K562 (cell line): ENCODE results near the gene MFN1. TPM values are rescaled to one million over a fixed set of nuclear protein-coding genes. Genes with fewer than 3 reads are reported as not detected.
A peak's percentile ranks its signal among the peaks of the same experiment; 100 is the strongest.

Experiments used
- CBFA2T3 ChIP-seq: fragments of 450-650 bp; IDR thresholded peaks from 2 replicates; pipeline ENCODE4 v1.6.1; 2017
- CBX2 ChIP-seq: fragments of 200-600 bp; sonication (generic); IDR thresholded peaks from one replicate; pipeline ENCODE4 v1.6.1; 2012; ENCODE audit warnings: mild to moderate bottlenecking, low read length, inconsistent platforms; ENCODE audit not compliant: insufficient read depth, poor library complexity, severe bottlenecking
- CHAMP1 ChIP-seq: fragments of 450-650 bp; IDR thresholded peaks from 2 replicates; pipeline ENCODE4 v1.6.1; 2016; ENCODE audit warnings: mild to moderate bottlenecking
- ELF4 ChIP-seq: fragments of 450-650 bp; formaldehyde crosslinking; IDR thresholded peaks from 2 replicates; pipeline ENCODE4 v1.4.0; 2022; ENCODE audit warnings: missing genetic modification characterization
- ERF ChIP-seq: fragments of 450-650 bp; formaldehyde crosslinking; IDR thresholded peaks from 2 replicates; pipeline ENCODE4 v1.4.0; 2020; ENCODE audit warnings: mild to moderate bottlenecking, mixed read lengths
- ETS2 ChIP-seq: IDR thresholded peaks from 2 replicates; pipeline ENCODE4 v1.6.1; 2016; ENCODE audit warnings: borderline replicate concordance, missing genetic modification characterization, mild to moderate bottlenecking, moderate library complexity, missing compliant biosample characterization; ENCODE audit not compliant: poor library complexity, severe bottlenecking
- FOXP1 ChIP-seq: sonication (generic); formaldehyde crosslinking; IDR thresholded peaks from 2 replicates; pipeline ENCODE4 v1.8.0; 2022; ENCODE audit warnings: mild to moderate bottlenecking, missing genetic modification reagents
- MAFF ChIP-seq: IDR thresholded peaks from 2 replicates; pipeline ENCODE4 v1.6.1; 2012; ENCODE audit warnings: low read length, improper control_type of control experiment
- MCM7 ChIP-seq, 2 experiments: fragments of 450-650 bp; IDR thresholded peaks; 2 replicates each; pipeline ENCODE4 v1.6.1; 2016 to 2018
- MEF2A ChIP-seq: IDR thresholded peaks from 2 replicates; pipeline ENCODE4 v1.6.1; 2011; ENCODE audit warnings: low read depth, mild to moderate bottlenecking, low read length, moderate library complexity; ENCODE audit not compliant: control insufficient read depth
- MTA1 ChIP-seq: fragments of 450-650 bp; IDR thresholded peaks from 2 replicates; pipeline ENCODE4 v1.6.1; 2017; ENCODE audit warnings: borderline replicate concordance
- NCOR1 ChIP-seq: fragments of 450-650 bp; IDR thresholded peaks from 2 replicates; pipeline ENCODE4 v1.6.1; 2016; ENCODE audit warnings: mild to moderate bottlenecking, moderate library complexity
- PHF20 ChIP-seq: fragments of 450-650 bp; IDR thresholded peaks from 2 replicates; pipeline ENCODE4 v1.6.1; 2018; ENCODE audit not compliant: partially characterized antibody
- POLR2AphosphoS5 ChIP-seq: IDR thresholded peaks from 2 replicates; pipeline ENCODE4 v1.6.1; 2011; ENCODE audit warnings: mild to moderate bottlenecking, low read depth, low read length, moderate library complexity; ENCODE audit not compliant: control insufficient read depth, insufficient read depth
- RB1 ChIP-seq: fragments of 450-650 bp; IDR thresholded peaks from 2 replicates; pipeline ENCODE4 v1.6.1; 2017; ENCODE audit warnings: low read depth, mild to moderate bottlenecking
- RBM14 ChIP-seq: fragments of 200-400 bp; formaldehyde crosslinking; IDR thresholded peaks from 2 replicates; pipeline ENCODE4 v1.6.1; 2018; ENCODE audit warnings: low read depth, mild to moderate bottlenecking, low read length, moderate library complexity, borderline replicate concordance; ENCODE audit not compliant: insufficient read depth
- SAP30 ChIP-seq: fragments of 200-600 bp; sonication (generic); IDR thresholded peaks from 2 replicates; pipeline ENCODE4 v1.6.1; 2012; ENCODE audit warnings: borderline replicate concordance, low read depth, mild to moderate bottlenecking, moderate library complexity, low read length, control low read depth, inconsistent platforms; ENCODE audit not compliant: insufficient read depth, poor library complexity, severe bottlenecking
- SIX5 ChIP-seq, 2 experiments: IDR thresholded peaks; 2 replicates each; pipeline ENCODE4 v1.6.1; 2011; ENCODE audit warnings: low read length in 2 of 2, borderline replicate concordance in 1 of 2, low read depth in 1 of 2, mild to moderate bottlenecking in 1 of 2, moderate library complexity in 1 of 2; ENCODE audit not compliant: insufficient read depth in 1 of 2
- SMAD3 ChIP-seq: fragments of 450-650 bp; formaldehyde crosslinking; conservative IDR thresholded peaks from 2 replicates; pipeline ENCODE4 v1.4.0; 2020; ENCODE audit warnings: mild to moderate bottlenecking
- TCF3 ChIP-seq: sonication (generic); formaldehyde crosslinking; IDR thresholded peaks from 2 replicates; pipeline ENCODE4 v1.4.0; 2020; ENCODE audit warnings: mild to moderate bottlenecking, missing genetic modification reagents
- YY1 ChIP-seq, 3 experiments: IDR thresholded peaks; 2 replicates each; pipeline ENCODE4 v1.6.1; 2011; ENCODE audit warnings: low read length in 2 of 3, mild to moderate bottlenecking in 2 of 3, moderate library complexity in 2 of 3, borderline replicate concordance in 1 of 3, control low read depth in 1 of 3, low read depth in 1 of 3; ENCODE audit not compliant: insufficient read depth in 3 of 3, insufficient replicate concordance in 2 of 3, control insufficient read depth in 1 of 3, insufficient read length in 1 of 3; ENCODE audit errors: extremely low read depth in 1 of 3
- ZFX ChIP-seq: sonication (generic); formaldehyde crosslinking; IDR thresholded peaks from 2 replicates; pipeline ENCODE4 v1.8.0; 2022; ENCODE audit warnings: mild to moderate bottlenecking, missing genetic modification reagents, moderate library complexity
- ZNF12 ChIP-seq: sonication (generic); formaldehyde crosslinking; IDR thresholded peaks from 2 replicates; pipeline ENCODE4 v1.4.0; 2020; ENCODE audit warnings: mild to moderate bottlenecking, missing genetic modification reagents
- ZNF133 ChIP-seq: fragments of 250-450 bp; sonication (Bioruptor Pico); IDR thresholded peaks from 2 replicates; pipeline ENCODE4 v1.4.0; 2020; ENCODE audit warnings: mild to moderate bottlenecking
- polyA plus RNA-seq, 8 experiments: library from polyadenylated mRNA; depleted of rRNA in 4 of 8; stranded (reverse) in 5 of 8; unstranded in 3 of 8; fragments of >200 nt; fragmentation: Nextera tagmentation in 2 of 8; fragmentation: Illumina TruSeq in 1 of 8; extraction: Ambion mirVana in 2 of 8; extraction: Trizol in 1 of 8; gene quantifications; 2 replicates each; pipeline versions ENCODE4 v1.2.1 to v1.2.3, GENCODE V29; 2011 to 2014; ENCODE audit warnings: inconsistent platforms in 1 of 8, missing spikeins in 1 of 8
- total RNA-seq, 7 experiments: library from RNA; depleted of rRNA in 6 of 7; stranded (reverse); fragments of >200 nt in 6 of 7; fragmentation: Illumina TruSeq in 2 of 7; extraction: Trizol in 2 of 7; gene quantifications; 2 replicates each; pipeline versions ENCODE4 v1.2.1 to v1.2.3, GENCODE V29; 2011 to 2021; ENCODE audit warnings: low replicate concordance in 1 of 7
- TF ChIP-seq, protein P1 (sequence below): fragments of 250-450 bp; sonication (Bioruptor Pico); IDR thresholded peaks from 2 replicates; pipeline ENCODE4 v1.5.0; 2021

The MFN1 gene
- total and polyA plus RNA-seq, 9 of the 15 experiments (the other 6 are each of a cell fraction or from before 2014, with no cell fraction given): 10.5 to 42.7 (median 22.6) TPM

DNA sequence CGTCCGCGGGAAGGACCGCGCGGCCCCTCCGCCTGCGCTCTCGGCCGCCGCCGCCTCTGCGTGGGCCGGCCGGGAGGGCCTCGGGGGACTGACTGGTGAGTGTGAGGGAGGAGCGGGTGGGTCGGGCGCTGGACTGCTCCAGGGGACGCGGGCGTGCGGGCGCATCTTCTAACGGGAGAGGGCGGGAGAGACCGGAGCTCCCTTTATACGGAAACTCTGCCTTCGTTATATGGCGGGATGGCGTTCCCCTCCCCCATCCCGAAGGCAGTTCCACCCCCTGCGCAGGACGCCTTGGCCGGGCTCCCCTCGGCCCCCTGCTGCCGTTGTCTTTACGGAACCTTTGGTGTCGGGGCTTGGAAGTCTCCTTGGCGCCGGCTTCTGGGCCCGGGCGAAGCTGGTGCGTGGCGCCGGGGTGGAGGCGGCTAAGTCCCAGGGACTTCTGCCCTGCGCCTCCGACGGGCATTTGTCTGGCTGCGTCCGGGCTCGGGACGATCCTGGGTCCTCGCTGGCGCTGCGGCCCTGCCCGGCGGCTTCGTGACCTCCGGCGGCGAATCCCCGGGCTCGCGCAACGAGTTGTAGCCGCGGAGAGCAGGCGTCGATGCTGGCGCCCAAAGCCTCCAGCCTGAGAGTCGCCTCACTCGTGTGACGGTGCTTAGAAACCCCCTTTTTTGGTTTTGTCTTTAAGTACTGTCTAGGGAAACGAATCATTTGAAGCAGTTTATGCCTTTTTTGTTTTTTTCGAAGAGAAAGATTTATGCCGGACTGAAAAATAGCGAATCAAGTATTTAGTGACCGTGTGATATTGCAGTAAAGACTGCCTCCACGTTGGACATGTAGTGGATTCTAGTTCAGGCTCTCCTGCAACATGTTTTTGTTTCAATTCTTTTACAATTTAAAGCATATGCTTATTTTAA, 24.1 kb upstream of the MFN1 start (continued):
- TF ChIP-seq RB1: no peak
- no peak for TF ChIP-seq YY1 (IDR thresholded peaks at IDR 0.05; ENCODE audit: borderline replicate concordance in 1 of 3, control insufficient read depth in 1 of 3, extremely low read depth in 1 of 3, insufficient read depth in 3 of 3, insufficient read length in 1 of 3, insufficient replicate concordance in 2 of 3, low read depth in 1 of 3, low read length in 2 of 3)
- no peak for TF ChIP-seq MEF2A
- no peak for TF ChIP-seq CBFA2T3
- TF ChIP-seq, protein P1, sequence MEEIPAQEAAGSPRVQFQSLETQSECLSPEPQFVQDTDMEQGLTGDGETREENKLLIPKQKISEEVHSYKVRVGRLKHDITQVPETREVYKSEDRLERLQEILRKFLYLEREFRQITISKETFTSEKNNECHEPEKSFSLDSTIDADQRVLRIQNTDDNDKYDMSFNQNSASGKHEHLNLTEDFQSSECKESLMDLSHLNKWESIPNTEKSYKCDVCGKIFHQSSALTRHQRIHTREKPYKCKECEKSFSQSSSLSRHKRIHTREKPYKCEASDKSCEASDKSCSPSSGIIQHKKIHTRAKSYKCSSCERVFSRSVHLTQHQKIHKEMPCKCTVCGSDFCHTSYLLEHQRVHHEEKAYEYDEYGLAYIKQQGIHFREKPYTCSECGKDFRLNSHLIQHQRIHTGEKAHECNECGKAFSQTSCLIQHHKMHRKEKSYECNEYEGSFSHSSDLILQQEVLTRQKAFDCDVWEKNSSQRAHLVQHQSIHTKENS (CRISPR knock-in tag): no peak
- no peak for TF ChIP-seq ELF4 (CRISPR knock-in tag)
- TF ChIP-seq ZNF133 (CRISPR knock-in tag): no peak
- TF ChIP-seq CHAMP1: no peak
- TF ChIP-seq NCOR1: no peak
- TF ChIP-seq MAFF: no peak
- TF ChIP-seq ETS2 (tag): no peak
- TF ChIP-seq FOXP1 (CRISPR knock-in tag): peak; percentile 65; the same call in 1 of the 2 replicates
- TF ChIP-seq RBM14: 0 out of 2 replicates have a peak, but pooled peaks have one; percentile 46
- no peak for TF ChIP-seq MTA1
- TF ChIP-seq SMAD3 (CRISPR knock-in tag): no peak
- TF ChIP-seq ZNF12 (CRISPR knock-in tag): no peak
- TF ChIP-seq POLR2AphosphoS5: peak; percentile 8; the same call in 1 of the 2 replicates
- peak; percentile 59 for TF ChIP-seq SAP30
- TF ChIP-seq PHF20: no peak
- TF ChIP-seq MCM7 (IDR thresholded peaks at IDR 0.05): no peak
- TF ChIP-seq TCF3: no peak
- no peak for TF ChIP-seq ERF (CRISPR knock-in tag)
- peak; percentile 98 for TF ChIP-seq ZFX (CRISPR knock-in tag)
- no peak for TF ChIP-seq CBX2
- TF ChIP-seq SIX5 (IDR thresholded peaks at IDR 0.05; ENCODE audit: borderline replicate concordance in 1 of 2, insufficient read depth in 1 of 2, low read depth in 1 of 2, low read length in 2 of 2): no peak
